ENCODE measurements around the gene PLEKHA7. TPM values are rescaled to one million over a fixed set of nuclear protein-coding genes. Genes with fewer than 3 reads are reported as not detected.

Gene PLEKHA7
- total RNA-seq, 1 experiment from 2014 or later = 1.7 TPM

DNA sequence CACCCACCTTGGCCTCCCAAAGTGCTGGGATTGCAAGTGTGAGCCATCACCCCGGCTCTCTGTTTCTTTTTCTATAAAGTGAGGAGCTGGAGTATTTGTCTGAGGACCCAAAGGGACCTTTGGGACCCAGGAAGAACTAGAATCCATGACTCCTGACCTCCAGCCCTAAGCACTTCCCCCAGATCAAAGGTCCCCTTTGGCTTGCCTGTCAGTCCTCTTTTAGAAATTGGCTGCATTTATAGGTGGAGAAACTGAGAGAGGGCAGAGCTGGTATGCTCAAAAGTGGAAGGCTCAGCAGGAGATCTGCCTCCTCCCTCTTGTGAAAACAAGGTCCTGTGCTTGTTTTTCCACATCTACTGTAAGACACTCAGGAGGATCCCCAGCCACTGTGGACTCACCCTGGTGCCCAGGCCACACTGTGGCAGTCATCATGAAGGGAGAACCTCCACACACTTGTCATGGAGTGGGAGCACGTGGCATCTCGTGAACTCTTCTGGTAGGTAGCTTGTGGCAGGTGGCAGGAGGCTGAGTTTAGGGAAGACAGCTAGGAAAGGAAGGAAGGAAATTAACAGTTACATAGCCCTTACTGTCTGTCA, 12.4 kb upstream of the PLEKHA7 start:
- intact Hi-C loops (cut with micrococcal nuclease; ENCODE audit: unreplicated experiment) = no loop called here
- Histone ChIP-seq H3K4me1 (ENCODE audit: insufficient read depth, low read length, poor library complexity, severe bottlenecking) (no peaks in the 10 kb centered on the region), H3K9me3 (ENCODE audit: low read depth, low read length, poor library complexity, severe bottlenecking) (no peaks in the 10 kb centered on the region), H3K27ac (ENCODE audit: low read depth, low read length, poor library complexity, severe bottlenecking) (no peak overlapping the region), H3K27me3 (replicated peaks; ENCODE audit: insufficient read depth, low read depth, low read length, poor library complexity) (no peaks in the 10 kb centered on the region), H3K4me3 (ENCODE audit: low read depth, low read length, poor library complexity, severe bottlenecking) (no peak overlapping the region), H3K36me3 (ENCODE audit: insufficient read depth, low read length, poor library complexity, severe bottlenecking) (no peaks in the 10 kb centered on the region)
- ChIA-PET CTCF (interaction anchor here (0.6 kb wide), 1 partner anchor 37 kb away, joined by 3 read pairs; no protein-coding TSS in a partner anchor), POLR2A (ENCODE audit: low non-redundant PET) (no interaction called here)
- TF ChIP-seq, protein P1, sequence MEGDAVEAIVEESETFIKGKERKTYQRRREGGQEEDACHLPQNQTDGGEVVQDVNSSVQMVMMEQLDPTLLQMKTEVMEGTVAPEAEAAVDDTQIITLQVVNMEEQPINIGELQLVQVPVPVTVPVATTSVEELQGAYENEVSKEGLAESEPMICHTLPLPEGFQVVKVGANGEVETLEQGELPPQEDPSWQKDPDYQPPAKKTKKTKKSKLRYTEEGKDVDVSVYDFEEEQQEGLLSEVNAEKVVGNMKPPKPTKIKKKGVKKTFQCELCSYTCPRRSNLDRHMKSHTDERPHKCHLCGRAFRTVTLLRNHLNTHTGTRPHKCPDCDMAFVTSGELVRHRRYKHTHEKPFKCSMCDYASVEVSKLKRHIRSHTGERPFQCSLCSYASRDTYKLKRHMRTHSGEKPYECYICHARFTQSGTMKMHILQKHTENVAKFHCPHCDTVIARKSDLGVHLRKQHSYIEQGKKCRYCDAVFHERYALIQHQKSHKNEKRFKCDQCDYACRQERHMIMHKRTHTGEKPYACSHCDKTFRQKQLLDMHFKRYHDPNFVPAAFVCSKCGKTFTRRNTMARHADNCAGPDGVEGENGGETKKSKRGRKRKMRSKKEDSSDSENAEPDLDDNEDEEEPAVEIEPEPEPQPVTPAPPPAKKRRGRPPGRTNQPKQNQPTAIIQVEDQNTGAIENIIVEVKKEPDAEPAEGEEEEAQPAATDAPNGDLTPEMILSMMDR (conservative IDR thresholded peaks at IDR 0.05; ENCODE audit: low read depth, low read length) = no peak
- no peak for TF ChIP-seq EZH2 (IDR thresholded peaks at IDR 0.05; ENCODE audit: borderline replicate concordance, low read depth, low read length, poor library complexity, severe bottlenecking)
- BruUV-seq (replicated peaks) = no TSS peak
- DNase-seq (ENCODE audit: low spot score) = no peak

DNA sequence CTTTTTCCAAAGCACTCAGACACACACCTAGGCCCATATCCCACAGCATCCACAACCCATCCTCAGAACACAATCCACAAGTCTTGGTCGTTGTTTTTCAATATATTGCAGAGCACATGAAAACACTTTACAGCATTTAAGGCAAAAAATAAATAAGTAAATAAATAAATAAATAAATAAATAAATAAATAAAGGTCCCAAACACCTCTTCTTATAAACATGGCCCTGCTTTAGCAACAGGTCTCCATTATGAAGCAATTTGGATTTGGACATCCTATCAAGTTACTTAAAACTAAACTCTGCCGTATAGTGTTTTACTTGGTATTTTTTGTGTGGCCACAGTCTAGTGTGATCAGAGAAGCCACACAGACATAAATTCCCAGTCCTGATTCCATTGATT, 10.7 kb upstream of the PLEKHA7 start:
- Histone ChIP-seq H3K9me3 (ENCODE audit: low read depth, low read length, poor library complexity, severe bottlenecking) (no peaks in the 10 kb centered on the region), H3K4me3 (ENCODE audit: low read depth, low read length, poor library complexity, severe bottlenecking) (no peak overlapping the region), H3K4me1 (ENCODE audit: insufficient read depth, low read length, poor library complexity, severe bottlenecking) (no peaks in the 10 kb centered on the region), H3K27me3 (replicated peaks; ENCODE audit: insufficient read depth, low read depth, low read length, poor library complexity) (no peaks in the 10 kb centered on the region), H3K36me3 (ENCODE audit: insufficient read depth, low read length, poor library complexity, severe bottlenecking) (no peaks in the 10 kb centered on the region), H3K27ac (ENCODE audit: low read depth, low read length, poor library complexity, severe bottlenecking) (no peak overlapping the region)
- no peak for TF ChIP-seq EZH2 (IDR thresholded peaks at IDR 0.05; ENCODE audit: borderline replicate concordance, low read depth, low read length, poor library complexity, severe bottlenecking)
- TF ChIP-seq, protein P1 (conservative IDR thresholded peaks at IDR 0.05; ENCODE audit: low read depth, low read length) = no peak
- CTCF ChIA-PET = no interaction called here
- no peak for DNase-seq (ENCODE audit: low spot score)
- no TSS peak for BruUV-seq (replicated peaks)
- intact Hi-C loops (cut with micrococcal nuclease; ENCODE audit: unreplicated experiment) = no loop called here
- POLR2A ChIA-PET (ENCODE audit: low non-redundant PET) = no interaction called here

DNA sequence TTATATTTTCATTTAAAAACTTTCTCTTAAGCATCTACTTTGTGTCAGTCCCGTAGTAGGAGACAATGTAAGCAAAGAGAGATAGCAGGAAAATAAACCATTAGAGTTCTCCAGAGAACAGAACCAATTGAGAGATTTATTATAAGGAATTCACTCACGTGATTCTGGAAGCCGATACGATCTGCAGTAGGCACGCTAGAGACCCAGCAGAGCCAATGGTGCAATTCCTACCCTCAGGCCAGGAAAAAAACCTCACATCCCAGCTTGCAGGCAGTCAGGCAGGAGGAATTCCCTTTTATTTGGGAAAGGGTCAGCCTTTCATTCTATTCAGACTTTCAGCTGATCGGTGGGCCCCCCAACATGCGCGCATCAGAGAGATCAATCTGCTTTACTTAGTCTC, 7.3 kb upstream of the PLEKHA7 start:
- intact Hi-C loops (cut with micrococcal nuclease; ENCODE audit: unreplicated experiment) = no loop called here
- TF ChIP-seq, protein P1 (conservative IDR thresholded peaks at IDR 0.05; ENCODE audit: low read depth, low read length) = no peak
- no peak for TF ChIP-seq EZH2 (IDR thresholded peaks at IDR 0.05; ENCODE audit: borderline replicate concordance, low read depth, low read length, poor library complexity, severe bottlenecking)
- no peak overlapping the region for H3K27ac ChIP-seq (ENCODE audit: low read depth, low read length, poor library complexity, severe bottlenecking)
- POLR2A ChIA-PET (ENCODE audit: low non-redundant PET) = no interaction called here
- H3K27me3 ChIP-seq (replicated peaks; ENCODE audit: insufficient read depth, low read depth, low read length, poor library complexity) = no peaks in the 10 kb centered on the region
- H3K4me1 ChIP-seq (ENCODE audit: insufficient read depth, low read length, poor library complexity, severe bottlenecking) = no peaks in the 10 kb centered on the region
- no peak overlapping the region for H3K4me3 ChIP-seq (ENCODE audit: low read depth, low read length, poor library complexity, severe bottlenecking)
- H3K9me3 ChIP-seq (ENCODE audit: low read depth, low read length, poor library complexity, severe bottlenecking) = no peaks in the 10 kb centered on the region
- no peak for DNase-seq (ENCODE audit: low spot score)
- no TSS peak for BruUV-seq (replicated peaks)
- H3K36me3 ChIP-seq (ENCODE audit: insufficient read depth, low read length, poor library complexity, severe bottlenecking) = no peaks in the 10 kb centered on the region
- CTCF ChIA-PET = no interaction called here
